Hypothalamus (tissue), 51 donors: Measurements from ENCODE around the gene SYN1.
A peak's percentile ranks its signal among the peaks of the same experiment; 100 is the strongest.
"Not testable (repeated sequence)": the region's sequence is repeated elsewhere in the genome, so short reads cannot be mapped to it uniquely, and the experiment has no call there.

Experiments used
- DNase-seq, 51 donors: peaks; one replicate each; lab custom pipeline; 2025; lab: John Stamatoyannopoulos, UW

SYN1 gene

GRCh38 chrX:47603125-47603524 is 16.5 kb downstream of the SYN1 start:
- not testable (repeated sequence) for DNase-seq

DNA sequence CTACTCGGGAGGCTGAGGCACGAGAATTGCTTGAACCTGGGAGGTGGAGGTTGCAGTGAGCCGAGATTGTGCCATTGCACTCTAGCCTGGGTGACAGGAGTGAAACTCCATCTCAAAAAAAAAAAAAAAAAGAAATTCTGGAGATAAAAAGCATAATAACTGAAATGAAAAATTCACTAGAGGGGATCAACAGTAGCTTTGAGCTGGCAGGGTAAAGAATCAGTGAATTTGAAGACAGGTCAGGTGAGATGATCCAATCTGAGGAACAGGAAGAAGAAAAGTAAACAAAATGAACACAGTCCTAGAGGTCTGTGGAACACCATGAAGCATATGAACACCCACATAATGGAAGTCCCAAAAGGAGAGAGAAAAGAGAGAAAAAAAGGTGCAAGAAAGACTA is 22.4 kb downstream of the SYN1 start:
- no peak for DNase-seq

DNA sequence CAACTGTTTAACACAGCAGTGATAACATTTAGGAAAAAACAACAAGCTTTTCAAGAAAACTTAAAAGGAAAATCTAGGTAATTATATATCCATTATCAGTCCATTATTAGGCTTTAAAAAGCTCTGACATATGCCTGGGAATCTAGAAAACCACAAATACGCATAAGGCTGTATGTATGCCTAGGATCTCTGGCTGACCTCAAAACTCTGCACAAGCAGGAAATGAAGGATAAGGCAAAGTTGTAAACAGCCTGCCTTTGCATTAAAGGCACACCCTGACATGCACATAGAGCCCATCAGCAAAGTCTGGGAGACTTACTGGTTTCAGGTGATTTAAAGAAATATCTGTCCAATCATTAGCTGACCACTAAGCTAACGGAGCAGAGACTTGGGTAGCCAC is 23.4 kb downstream of the SYN1 start:
- DNase-seq: no peak

- DNase-seq: no peak
These were observed 23.9 kb downstream of the SYN1 start for GRCh38 chrX:47595716-47596251.

DNA sequence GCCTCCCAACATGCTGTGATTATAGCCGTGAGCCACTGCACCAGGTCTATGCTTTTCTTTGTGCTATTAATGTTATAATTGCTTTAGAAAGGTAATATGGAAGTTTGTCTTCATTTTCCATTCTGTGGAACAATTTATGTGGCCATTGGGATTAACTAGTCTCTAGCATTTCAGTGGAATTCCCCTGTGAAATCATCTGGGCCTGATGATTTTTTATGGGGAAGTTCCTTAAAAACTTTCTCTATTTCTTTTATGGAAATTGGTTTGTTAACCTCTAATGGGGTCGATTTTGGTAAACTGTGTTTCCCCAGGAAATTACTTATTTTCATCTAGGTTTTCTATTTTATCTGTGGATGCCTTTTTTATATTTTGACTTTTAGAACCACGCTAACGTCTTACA is 26.1 kb downstream of the SYN1 start:
- no peak for DNase-seq

- no peak for DNase-seq
These were observed 28.7 kb downstream of the SYN1 start for GRCh38 chrX:47590984-47591383.

GRCh38 chrX:47587906-47588735 is 31.5 kb downstream of the SYN1 start:
- DNase-seq: no peak

DNA sequence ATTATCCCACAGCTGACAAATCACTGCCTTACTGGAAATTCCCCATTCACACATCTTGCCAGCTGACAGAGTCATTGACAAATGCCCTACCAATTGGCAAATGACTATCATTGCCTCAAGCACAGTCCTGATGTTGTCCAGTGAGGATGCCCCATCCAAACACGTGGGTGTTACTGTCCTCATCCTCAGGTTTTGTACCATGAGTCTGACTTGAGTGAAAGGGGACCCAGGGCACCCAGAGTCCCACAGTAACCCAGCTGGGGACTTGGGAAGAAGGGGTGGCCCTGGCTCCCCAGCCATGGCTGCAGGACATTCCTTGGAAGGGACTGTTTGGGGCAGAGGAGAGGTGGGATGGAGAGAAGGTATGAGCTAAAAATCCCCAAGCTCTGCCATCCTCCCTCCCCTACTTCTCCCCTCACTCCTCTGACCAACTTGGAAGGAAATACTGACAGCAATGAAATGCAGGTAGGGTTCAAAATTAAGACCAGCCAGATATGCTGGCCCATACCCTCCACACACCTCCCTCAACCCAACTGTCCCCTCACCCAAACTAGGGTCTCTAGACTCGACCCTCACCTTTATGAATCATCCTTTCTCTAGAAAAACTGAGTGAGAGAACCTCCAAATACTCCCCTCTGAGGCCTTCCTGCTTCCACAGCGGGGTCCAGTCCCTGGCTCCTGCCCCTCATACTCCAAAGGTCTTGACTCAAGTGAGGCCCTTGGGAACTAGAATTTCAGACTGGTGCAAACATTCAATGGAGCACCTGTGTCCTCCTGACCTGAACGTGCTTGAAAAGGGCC is 32.4 kb downstream of the SYN1 start:
- no peak for DNase-seq

- no peak for DNase-seq
These were observed 33.4 kb downstream of the SYN1 start for GRCh38 chrX:47586043-47586787.

DNA sequence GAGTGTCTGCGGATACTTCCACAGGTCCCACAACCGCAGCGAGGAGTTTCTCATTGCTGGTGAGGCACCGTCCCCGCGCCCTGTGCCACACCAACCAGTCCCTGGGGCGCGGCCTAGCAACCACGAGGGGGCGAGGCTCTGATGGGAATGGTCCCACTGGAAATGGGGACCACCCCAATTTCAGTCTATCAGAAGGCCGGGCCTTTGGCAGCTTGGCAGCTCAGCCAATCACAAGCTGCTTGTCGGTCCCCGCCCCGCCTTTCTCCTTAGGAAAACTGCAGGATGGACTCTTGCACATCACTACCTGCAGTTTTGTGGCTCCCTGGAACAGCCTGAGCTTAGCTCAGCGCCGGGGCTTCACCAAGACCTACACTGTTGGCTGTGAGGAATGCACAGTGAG is 34.4 kb downstream of the SYN1 start:
- no peak for DNase-seq

DNA sequence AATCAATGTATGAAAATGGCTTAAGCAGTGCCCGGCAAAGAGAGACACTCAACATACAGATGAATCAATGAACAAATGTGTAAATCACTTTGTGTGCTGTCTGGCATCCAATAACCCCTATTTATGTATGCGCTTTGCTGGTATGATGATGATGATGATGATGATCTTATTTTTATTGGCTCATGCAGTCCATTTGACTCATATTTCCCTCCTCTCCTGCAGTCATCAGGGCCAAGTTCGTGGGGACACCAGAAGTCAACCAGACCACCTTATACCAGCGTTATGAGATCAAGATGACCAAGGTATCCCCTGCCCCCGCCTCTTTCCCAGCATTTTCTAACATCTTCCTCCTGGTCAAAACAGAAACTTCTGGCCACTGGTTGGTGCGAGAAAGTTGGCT is 34.9 kb downstream of the SYN1 start:
- DNase-seq: no peak

DNA sequence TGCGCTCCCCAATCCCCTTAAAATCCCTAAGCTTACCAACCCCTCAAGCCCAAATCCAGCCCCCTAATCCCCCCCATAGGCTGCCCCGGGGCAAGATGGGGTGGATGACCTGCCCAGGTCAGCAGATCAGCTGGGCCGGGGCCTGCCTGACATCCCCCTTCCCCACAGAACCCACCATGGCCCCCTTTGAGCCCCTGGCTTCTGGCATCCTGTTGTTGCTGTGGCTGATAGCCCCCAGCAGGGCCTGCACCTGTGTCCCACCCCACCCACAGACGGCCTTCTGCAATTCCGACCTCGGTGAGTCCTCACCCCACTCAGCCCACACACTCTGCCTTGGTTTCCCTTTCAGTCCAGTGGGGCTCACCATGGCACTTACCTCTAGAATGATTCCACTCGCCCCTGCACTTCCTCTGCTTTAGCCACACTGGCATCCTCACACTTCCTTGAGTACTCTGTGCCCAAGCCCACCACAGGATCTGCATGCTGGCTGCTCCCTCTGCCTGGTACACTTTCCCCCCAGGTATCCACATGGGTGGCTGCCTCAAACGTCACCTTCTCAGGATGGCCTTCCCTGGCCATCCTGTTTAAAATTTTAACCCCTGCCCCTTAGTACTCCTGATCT is 36.3 kb downstream of the SYN1 start:
- no peak for DNase-seq

GRCh38 chrX:47581731-47582647 is 37.7 kb downstream of the SYN1 start, which contains the start of gene TIMP1:
TSS of gene TIMP1 (plus strand) at chrX:47582436. CDS start at chrX:47583416, 980 bp downstream.
- DNase-seq: peak in 36 of 51 donors; percentile 1 to 70 (median 32)

DNA sequence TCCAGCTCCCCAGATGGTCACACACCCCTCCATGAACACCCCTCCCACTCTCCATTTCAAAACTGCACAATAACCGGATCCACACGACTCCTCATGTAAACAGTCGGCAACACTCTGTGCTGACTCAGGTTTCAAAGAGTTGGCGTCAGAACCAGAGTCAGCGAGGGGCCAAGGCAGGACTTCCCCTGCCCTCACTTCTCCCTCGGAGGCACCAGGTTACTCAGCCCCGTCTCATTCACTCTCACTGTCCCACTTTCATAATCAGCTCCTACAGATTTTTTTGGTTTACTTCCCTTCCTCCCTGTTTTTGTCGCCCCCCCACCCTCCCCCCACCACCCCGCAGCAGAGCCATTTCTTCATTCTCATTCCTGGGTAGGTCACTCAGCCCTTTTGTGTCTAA is 40.1 kb downstream of the SYN1 start:
- peak in 1 of 51 donors; percentile 35 for DNase-seq

DNA sequence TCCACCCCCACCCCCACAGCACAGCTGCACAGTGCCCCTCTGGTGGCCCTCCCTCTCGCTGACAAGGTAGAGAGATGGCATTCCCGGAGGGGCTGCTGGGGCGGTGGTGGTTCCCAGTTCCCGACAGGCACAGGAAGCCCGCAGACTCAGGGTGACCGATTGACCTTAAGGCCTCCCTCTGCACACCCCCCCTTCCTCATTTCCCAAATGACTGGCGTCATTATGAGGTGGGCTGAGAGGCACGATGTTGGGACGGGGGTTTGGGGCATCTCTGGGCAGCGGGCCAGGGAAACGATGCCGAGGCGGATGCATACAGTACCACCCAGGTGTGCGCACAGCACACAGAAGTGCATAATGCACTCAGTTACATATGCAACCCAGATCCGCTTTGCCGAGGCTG is 41.0 kb downstream of the SYN1 start:
- DNase-seq: no peak

DNA sequence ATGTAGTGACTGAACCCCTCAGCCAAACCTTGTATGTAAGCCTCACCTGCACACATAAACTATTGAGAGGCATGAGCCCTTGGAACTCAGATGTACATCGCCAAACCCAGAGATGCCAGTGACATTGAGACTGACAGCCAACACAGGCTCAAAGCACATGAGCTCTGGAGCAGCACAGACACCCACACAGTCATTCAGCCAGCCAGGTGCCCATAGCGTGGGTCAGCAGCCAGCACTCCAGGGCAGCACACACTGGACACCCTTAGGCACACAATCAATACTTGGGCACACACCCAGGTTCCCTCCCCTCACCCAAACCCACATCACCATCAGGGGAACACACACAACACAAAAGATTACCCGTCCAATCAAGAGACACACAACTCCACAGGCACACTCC is 41.8 kb downstream of the SYN1 start:
- no peak for DNase-seq

DNA sequence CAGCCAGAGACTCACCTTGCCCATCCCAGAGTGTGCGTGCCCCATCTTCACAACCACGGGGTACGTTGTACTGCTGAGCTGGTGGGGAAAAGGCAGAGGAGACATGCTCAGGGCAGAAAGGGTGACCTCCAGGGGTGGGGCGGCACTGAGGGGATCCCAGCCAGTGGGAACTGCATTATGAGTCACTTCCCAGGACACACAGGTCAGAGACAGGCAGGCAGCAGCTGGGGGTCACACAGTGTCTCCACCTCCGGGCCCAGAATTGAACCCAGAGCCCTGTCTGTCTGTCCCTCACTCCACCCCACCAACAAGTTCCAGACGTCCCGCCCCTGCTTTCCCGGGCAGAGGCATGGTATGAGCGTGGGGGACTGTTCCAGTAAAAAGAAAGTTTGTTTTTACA is 42.2 kb downstream of the SYN1 start:
- DNase-seq: no peak

DNA sequence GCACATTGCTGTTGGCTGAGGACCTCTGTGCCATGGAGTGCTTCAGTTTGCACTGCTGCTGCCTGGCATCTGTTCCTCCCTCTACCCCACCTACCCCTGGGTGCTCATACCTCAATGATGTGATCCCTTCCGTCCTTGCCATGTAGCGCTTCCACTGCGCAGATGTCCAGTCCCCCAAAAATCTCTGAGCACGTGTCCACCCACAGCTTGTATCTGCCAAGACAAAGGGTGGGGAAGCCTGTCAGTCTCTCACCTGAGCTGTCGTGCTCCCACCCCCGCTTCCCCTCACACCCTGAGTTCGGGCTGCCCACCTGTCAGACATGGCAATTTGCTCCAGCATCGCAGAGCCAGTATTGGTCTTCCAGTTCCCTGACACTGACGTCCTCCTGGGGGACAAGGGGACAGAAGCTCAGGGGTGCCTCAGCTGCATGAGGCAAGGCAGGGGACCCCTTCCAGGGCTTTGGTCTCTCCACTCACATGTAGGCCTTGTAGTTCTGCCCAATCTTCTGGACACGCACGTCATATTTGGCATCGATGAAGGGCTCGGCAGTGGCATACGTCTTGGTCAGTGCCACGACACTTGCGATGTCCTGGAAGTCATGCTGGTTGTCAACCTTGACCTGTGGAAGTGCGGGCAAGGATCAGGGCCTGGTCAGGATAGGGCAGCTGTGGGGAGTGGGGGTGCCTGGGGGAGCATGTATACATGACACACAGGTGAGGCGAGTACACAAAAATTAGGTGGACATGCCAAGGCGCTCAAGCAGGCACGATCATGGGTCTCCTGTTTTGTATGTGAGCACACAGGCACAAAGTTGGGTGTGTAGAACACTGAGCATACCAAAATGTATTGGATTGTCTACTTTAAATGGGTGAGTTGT is 43.4 kb downstream of the SYN1 start:
- DNase-seq: no peak
